ENCODE measurements around the gene KCNAB2.
A peak's percentile ranks its signal among the peaks of the same experiment; 100 is the strongest.
"Not testable (repeated sequence)": the region's sequence is repeated elsewhere in the genome, so short reads cannot be mapped to it uniquely, and the experiment has no call there.

The KCNAB2 gene

GRCh38 chr1:6052543-6053205 is 7.0 kb downstream of the KCNAB2 start:
- FAIRE-seq (no peak), DNase-seq (ENCODE audit: insufficient read length, low spot score) (peak; percentile 44)

GRCh38 chr1:6053206-6053546 is 7.5 kb downstream of the KCNAB2 start:
- no peak for DNase-seq (ENCODE audit: insufficient read length, low spot score)
- no peak for FAIRE-seq

- FAIRE-seq (no peak), DNase-seq (ENCODE audit: insufficient read length, low spot score) (no peak)
These were observed 8.9 kb downstream of the KCNAB2 start for GRCh38 chr1:6054596-6054995.

GRCh38 chr1:6056572-6056948 is 10.9 kb downstream of the KCNAB2 start:
- FAIRE-seq = no peak

GRCh38 chr1:6057170-6057845 is 11.6 kb downstream of the KCNAB2 start:
- FAIRE-seq (no peak), DNase-seq (ENCODE audit: insufficient read length, low spot score) (no peak)

More at GRCh38 chr1:6056572-6056948, 10.9 kb downstream of the KCNAB2 start:
- DNase-seq (ENCODE audit: insufficient read length, low spot score) = no peak

GRCh38 chr1:6059866-6060265 is 14.2 kb downstream of the KCNAB2 start:
- DNase-seq (ENCODE audit: insufficient read length, low spot score) = no peak

GRCh38 chr1:6062670-6063069 is 17.0 kb downstream of the KCNAB2 start:
- FAIRE-seq (no peak), DNase-seq (ENCODE audit: insufficient read length, low spot score) (no peak)

More at GRCh38 chr1:6059866-6060265, 14.2 kb downstream of the KCNAB2 start:
- no peak for FAIRE-seq

- not testable (repeated sequence) for FAIRE-seq; DNase-seq (ENCODE audit: insufficient read length, low spot score)
These were observed 17.9 kb downstream of the KCNAB2 start for GRCh38 chr1:6063532-6064053.

GRCh38 chr1:6065093-6065858 is 19.6 kb downstream of the KCNAB2 start:
- DNase-seq (ENCODE audit: insufficient read length, low spot score) (no peak), FAIRE-seq (no peak)

GRCh38 chr1:6066680-6067079 is 21.0 kb downstream of the KCNAB2 start:
- DNase-seq (ENCODE audit: insufficient read length, low spot score) = no peak
- no peak for FAIRE-seq

GRCh38 chr1:6068073-6068472 is 22.4 kb downstream of the KCNAB2 start:
- no peak for DNase-seq (ENCODE audit: insufficient read length, low spot score)
- FAIRE-seq = no peak

GRCh38 chr1:6068932-6069331 is 23.2 kb downstream of the KCNAB2 start:
- FAIRE-seq = no peak
- DNase-seq (ENCODE audit: insufficient read length, low spot score) = no peak

- DNase-seq (ENCODE audit: insufficient read length, low spot score) (no peak), FAIRE-seq (no peak)
These were observed 23.9 kb downstream of the KCNAB2 start for GRCh38 chr1:6069573-6069972.

- FAIRE-seq = no peak
- DNase-seq (ENCODE audit: insufficient read length, low spot score) = no peak
These were observed 24.8 kb downstream of the KCNAB2 start for GRCh38 chr1:6070450-6070974.

GRCh38 chr1:6071219-6071618 is 25.5 kb downstream of the KCNAB2 start:
- FAIRE-seq = no peak
- no peak for DNase-seq (ENCODE audit: insufficient read length, low spot score)

GRCh38 chr1:6072774-6073479 is 27.2 kb downstream of the KCNAB2 start:
- FAIRE-seq (no peak), DNase-seq (ENCODE audit: insufficient read length, low spot score) (no peak)

GRCh38 chr1:6073480-6074053 is 27.9 kb downstream of the KCNAB2 start:
- no peak for FAIRE-seq
- no peak for DNase-seq (ENCODE audit: insufficient read length, low spot score)

GRCh38 chr1:6074192-6074901 is 28.7 kb downstream of the KCNAB2 start:
- FAIRE-seq = no peak
- DNase-seq (ENCODE audit: insufficient read length, low spot score) = no peak

- FAIRE-seq = no peak
- no peak for DNase-seq (ENCODE audit: insufficient read length, low spot score)
These were observed 30.1 kb downstream of the KCNAB2 start for GRCh38 chr1:6075748-6076147.

- not testable (repeated sequence) for FAIRE-seq; DNase-seq (ENCODE audit: insufficient read length, low spot score)
These were observed 31.4 kb downstream of the KCNAB2 start for GRCh38 chr1:6077061-6077460.
